Left lung (tissue), 10 donors: ENCODE measurements around the gene CHCHD6. TPM values are rescaled to one million over a fixed set of nuclear protein-coding genes. Genes with fewer than 3 reads are reported as not detected.

Experiments used
- ATAC-seq: fragments of 200-7000 bp; cut with Tn5 transposase; one replicate; pipeline ENCODE4 v1.9.1; 2020; ENCODE audit warnings: moderate library complexity
- DNase-seq, 4 donors: peaks; one replicate each; pipeline ENCODE4 v3.0.0-alpha.2; 2013 to 2020
- H3K27ac ChIP-seq, 2 donors: fragments of 200-600 bp; sonication (generic) in 1 of 2; one replicate each; pipeline versions ENCODE4 v1.5.0 to v1.8.0; 2020 to 2021
- H3K27me3 ChIP-seq, 2 donors: fragments of 200-600 bp; sonication (generic) in 1 of 2; one replicate each; pipeline versions ENCODE4 v1.5.0 to v1.8.0; 2020 to 2021
- H3K36me3 ChIP-seq, 2 donors: fragments of 200-600 bp; sonication (generic) in 1 of 2; one replicate each; pipeline versions ENCODE4 v1.5.0 to v1.8.0; 2020 to 2021
- H3K4me1 ChIP-seq, 2 donors: fragments of 200-600 bp; one replicate each; pipeline ENCODE4 v1.8.0; 2021
- H3K4me3 ChIP-seq, 2 donors: fragments of 200-600 bp; sonication (generic) in 1 of 2; one replicate each; pipeline versions ENCODE4 v1.5.0 to v1.8.0; 2020 to 2021; ENCODE audit warnings: mild to moderate bottlenecking in 1 of 2
- H3K9me3 ChIP-seq, 2 donors: fragments of 200-600 bp; sonication (generic) in 1 of 2; one replicate each; pipeline versions ENCODE4 v1.5.0 to v1.8.0; 2020 to 2021
- CTCF ChIP-seq, 2 donors: fragments of 200-600 bp; sonication (generic) in 1 of 2; IDR thresholded peaks; one replicate each; pipeline versions ENCODE4 v1.5.0 to v1.8.0; 2021; ENCODE audit warnings: antibody characterized with exemption in 2 of 2
- intact Hi-C, 2 donors: fragments of 100-400 bp; cut with DNase I; formaldehyde crosslinking; loops; one replicate each; pipeline versions ENCODE4 v1.11.2 to v1.14.2; 2022
- polyA plus RNA-seq, 6 donors: library from polyadenylated mRNA; unstranded; fragments of 120-200 nt; gene quantifications; one replicate each; pipeline ENCODE4 v1.2.1, GENCODE V29; 2013; ENCODE audit not compliant: insufficient read length in 6 of 6
- total RNA-seq, 2 donors: library from RNA; stranded (reverse); fragmentation: NEBNext Ultra II Directional; extraction: Animal tissue kit (Norgen Biotek cat#: 25700); gene quantifications; one replicate each; pipeline ENCODE4 v1.2.1, GENCODE V29; 2021
- donor health status: DM: no; HTN: yes; CAD: no.
- donor health status: DM: no; HTN: no; CAD: no.

Gene CHCHD6
- total and polyA plus RNA-seq, 8 donors = 11.8 to 21.1 (median 18.4) TPM

- no peak for TF ChIP-seq CTCF (IDR thresholded peaks at IDR 0.05)
- H3K4me1 ChIP-seq = no peaks in the 10 kb centered on the region
- H3K9me3 ChIP-seq = no peaks in the 10 kb centered on the region
- no peak overlapping the region for H3K4me3 ChIP-seq
- H3K36me3 ChIP-seq = no peaks in the 10 kb centered on the region
- no peak for ATAC-seq
- intact Hi-C loops = no loop called here
- no peaks in the 10 kb centered on the region for H3K27me3 ChIP-seq
- DNase-seq = no peak
- H3K27ac ChIP-seq = no peak overlapping the region
Measured at GRCh38 chr3:126885425-126885824, 181.4 kb downstream of the CHCHD6 start.

GRCh38 chr3:126886217-126886616 lies 182.2 kb downstream of the CHCHD6 start:
- Histone ChIP-seq H3K36me3 (no peaks in the 10 kb centered on the region), H3K27me3 (no peaks in the 10 kb centered on the region), H3K4me1 (no peaks in the 10 kb centered on the region), H3K27ac (no peak overlapping the region), H3K9me3 (no peaks in the 10 kb centered on the region), H3K4me3 (no peak overlapping the region)
- no peak for TF ChIP-seq CTCF (IDR thresholded peaks at IDR 0.05)
- ATAC-seq (no peak), DNase-seq (no peak)
- intact Hi-C loops = no loop called here

GRCh38 chr3:126887686-126888085 lies 183.6 kb downstream of the CHCHD6 start:
- no peak overlapping the region for H3K4me3 ChIP-seq
- DNase-seq = no peak
- H3K4me1 ChIP-seq = no peaks in the 10 kb centered on the region
- no peak for TF ChIP-seq CTCF (IDR thresholded peaks at IDR 0.05)
- H3K27ac ChIP-seq = no peak overlapping the region
- no peaks in the 10 kb centered on the region for H3K36me3 ChIP-seq
- intact Hi-C loops = no loop called here
- no peaks in the 10 kb centered on the region for H3K27me3 ChIP-seq
- no peaks in the 10 kb centered on the region for H3K9me3 ChIP-seq
- ATAC-seq = no peak

- ATAC-seq (no peak), DNase-seq (no peak)
- Histone ChIP-seq H3K4me3 (no peak overlapping the region), H3K4me1 (no peaks in the 10 kb centered on the region), H3K27me3 (no peaks in the 10 kb centered on the region), H3K9me3 (no peaks in the 10 kb centered on the region), H3K36me3 (no peaks in the 10 kb centered on the region), H3K27ac (no peak overlapping the region)
- intact Hi-C loops = no loop called here
- no peak for TF ChIP-seq CTCF (IDR thresholded peaks at IDR 0.05)
Measured at GRCh38 chr3:126888186-126888760, 184.2 kb downstream of the CHCHD6 start.

- intact Hi-C loops = no loop called here
Measured at GRCh38 chr3:126889276-126890201, 185.5 kb downstream of the CHCHD6 start.

More at GRCh38 chr3:126889276-126890201, 185.5 kb downstream of the CHCHD6 start:
- H3K9me3 ChIP-seq = no peaks in the 10 kb centered on the region
- TF ChIP-seq CTCF (IDR thresholded peaks at IDR 0.05) = no peak
- ATAC-seq (no peak), DNase-seq (peak in 1 of 4 donors; percentile 50)
- no peaks in the 10 kb centered on the region for H3K27me3 ChIP-seq
- H3K4me3 ChIP-seq = no peak overlapping the region
- no peak overlapping the region for H3K27ac ChIP-seq
- no peaks in the 10 kb centered on the region for H3K4me1 ChIP-seq
- no peaks in the 10 kb centered on the region for H3K36me3 ChIP-seq
